Measurements from ENCODE around the gene VTCN1.

Gene VTCN1

DNA sequence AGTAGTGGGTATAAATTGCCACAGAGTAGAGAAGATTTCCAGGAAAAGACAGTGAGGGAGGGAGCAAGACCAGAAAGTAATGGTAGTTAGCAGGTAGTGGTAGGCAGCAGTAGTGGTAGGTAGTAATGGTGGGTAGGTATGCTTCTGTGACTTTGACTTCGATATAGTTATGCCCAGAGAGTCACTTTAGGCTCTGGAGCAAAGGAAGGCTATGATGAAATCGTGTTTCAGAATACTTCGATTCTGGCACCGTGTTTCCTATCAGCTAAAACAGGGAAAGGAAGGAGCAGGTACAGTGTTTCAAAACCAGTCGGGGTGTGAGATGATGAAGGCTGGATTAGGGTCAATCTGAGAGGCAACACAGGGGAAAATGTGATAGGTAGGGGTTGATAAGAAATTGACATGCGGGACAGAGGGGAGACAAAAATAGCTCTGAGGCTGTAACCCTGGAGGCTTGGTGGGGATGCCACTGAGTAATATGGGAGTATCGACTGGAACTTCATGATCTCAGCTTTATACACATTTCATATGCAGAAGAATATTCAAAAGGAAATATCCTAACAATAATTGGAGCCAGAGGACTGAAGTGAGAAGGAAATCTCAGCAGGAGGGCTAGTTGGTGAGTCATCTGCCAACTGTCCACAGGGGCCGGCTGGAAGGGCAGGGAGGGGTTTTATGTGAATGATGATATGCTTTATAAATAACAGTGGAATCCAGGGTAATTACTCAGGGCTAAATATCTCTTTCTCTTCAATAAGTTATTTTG, 64.0 kb downstream of the VTCN1 start (continued):
- TF ChIP-seq, protein P1, sequence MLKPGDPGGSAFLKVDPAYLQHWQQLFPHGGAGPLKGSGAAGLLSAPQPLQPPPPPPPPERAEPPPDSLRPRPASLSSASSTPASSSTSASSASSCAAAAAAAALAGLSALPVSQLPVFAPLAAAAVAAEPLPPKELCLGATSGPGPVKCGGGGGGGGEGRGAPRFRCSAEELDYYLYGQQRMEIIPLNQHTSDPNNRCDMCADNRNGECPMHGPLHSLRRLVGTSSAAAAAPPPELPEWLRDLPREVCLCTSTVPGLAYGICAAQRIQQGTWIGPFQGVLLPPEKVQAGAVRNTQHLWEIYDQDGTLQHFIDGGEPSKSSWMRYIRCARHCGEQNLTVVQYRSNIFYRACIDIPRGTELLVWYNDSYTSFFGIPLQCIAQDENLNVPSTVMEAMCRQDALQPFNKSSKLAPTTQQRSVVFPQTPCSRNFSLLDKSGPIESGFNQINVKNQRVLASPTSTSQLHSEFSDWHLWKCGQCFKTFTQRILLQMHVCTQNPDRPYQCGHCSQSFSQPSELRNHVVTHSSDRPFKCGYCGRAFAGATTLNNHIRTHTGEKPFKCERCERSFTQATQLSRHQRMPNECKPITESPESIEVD (tag by site-specific recombination; IDR thresholded peaks at IDR 0.05): peak; percentile 81
- peak; percentile 23; the same call in 1 of the 2 replicates for TF ChIP-seq KLF16 (tag by site-specific recombination; IDR thresholded peaks at IDR 0.05)
- peak; percentile 86 for TF ChIP-seq SP7 (tag by site-specific recombination; IDR thresholded peaks at IDR 0.05)
- peak; percentile 78; the same call in 1 of the 2 replicates for TF ChIP-seq ZXDB (tag by site-specific recombination; IDR thresholded peaks at IDR 0.05)
- TF ChIP-seq ZNF558 (tag by site-specific recombination; IDR thresholded peaks at IDR 0.05): peak; percentile 26; the same call in 1 of the 2 replicates
- TF ChIP-seq, protein P2, sequence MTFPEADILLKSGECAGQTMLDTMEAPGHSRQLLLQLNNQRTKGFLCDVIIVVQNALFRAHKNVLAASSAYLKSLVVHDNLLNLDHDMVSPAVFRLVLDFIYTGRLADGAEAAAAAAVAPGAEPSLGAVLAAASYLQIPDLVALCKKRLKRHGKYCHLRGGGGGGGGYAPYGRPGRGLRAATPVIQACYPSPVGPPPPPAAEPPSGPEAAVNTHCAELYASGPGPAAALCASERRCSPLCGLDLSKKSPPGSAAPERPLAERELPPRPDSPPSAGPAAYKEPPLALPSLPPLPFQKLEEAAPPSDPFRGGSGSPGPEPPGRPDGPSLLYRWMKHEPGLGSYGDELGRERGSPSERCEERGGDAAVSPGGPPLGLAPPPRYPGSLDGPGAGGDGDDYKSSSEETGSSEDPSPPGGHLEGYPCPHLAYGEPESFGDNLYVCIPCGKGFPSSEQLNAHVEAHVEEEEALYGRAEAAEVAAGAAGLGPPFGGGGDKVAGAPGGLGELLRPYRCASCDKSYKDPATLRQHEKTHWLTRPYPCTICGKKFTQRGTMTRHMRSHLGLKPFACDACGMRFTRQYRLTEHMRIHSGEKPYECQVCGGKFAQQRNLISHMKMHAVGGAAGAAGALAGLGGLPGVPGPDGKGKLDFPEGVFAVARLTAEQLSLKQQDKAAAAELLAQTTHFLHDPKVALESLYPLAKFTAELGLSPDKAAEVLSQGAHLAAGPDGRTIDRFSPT (tag by site-specific recombination; IDR thresholded peaks at IDR 0.05): peak; percentile 84
- peak; percentile 36; the same call in 1 of the 2 replicates for TF ChIP-seq KLF10 (tag by site-specific recombination; IDR thresholded peaks at IDR 0.05)
- 0 out of 2 replicates have a peak, but pooled peaks have one; percentile 16 for TF ChIP-seq ZNF10 (tag by site-specific recombination; IDR thresholded peaks at IDR 0.05)
- TF ChIP-seq, protein P3, sequence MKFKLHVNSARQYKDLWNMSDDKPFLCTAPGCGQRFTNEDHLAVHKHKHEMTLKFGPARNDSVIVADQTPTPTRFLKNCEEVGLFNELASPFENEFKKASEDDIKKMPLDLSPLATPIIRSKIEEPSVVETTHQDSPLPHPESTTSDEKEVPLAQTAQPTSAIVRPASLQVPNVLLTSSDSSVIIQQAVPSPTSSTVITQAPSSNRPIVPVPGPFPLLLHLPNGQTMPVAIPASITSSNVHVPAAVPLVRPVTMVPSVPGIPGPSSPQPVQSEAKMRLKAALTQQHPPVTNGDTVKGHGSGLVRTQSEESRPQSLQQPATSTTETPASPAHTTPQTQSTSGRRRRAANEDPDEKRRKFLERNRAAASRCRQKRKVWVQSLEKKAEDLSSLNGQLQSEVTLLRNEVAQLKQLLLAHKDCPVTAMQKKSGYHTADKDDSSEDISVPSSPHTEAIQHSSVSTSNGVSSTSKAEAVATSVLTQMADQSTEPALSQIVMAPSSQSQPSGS (tag by site-specific recombination; IDR thresholded peaks at IDR 0.05; ENCODE audit: low read depth): peak; percentile 16; the same call in 1 of the 2 replicates
- TF ChIP-seq, protein P4, sequence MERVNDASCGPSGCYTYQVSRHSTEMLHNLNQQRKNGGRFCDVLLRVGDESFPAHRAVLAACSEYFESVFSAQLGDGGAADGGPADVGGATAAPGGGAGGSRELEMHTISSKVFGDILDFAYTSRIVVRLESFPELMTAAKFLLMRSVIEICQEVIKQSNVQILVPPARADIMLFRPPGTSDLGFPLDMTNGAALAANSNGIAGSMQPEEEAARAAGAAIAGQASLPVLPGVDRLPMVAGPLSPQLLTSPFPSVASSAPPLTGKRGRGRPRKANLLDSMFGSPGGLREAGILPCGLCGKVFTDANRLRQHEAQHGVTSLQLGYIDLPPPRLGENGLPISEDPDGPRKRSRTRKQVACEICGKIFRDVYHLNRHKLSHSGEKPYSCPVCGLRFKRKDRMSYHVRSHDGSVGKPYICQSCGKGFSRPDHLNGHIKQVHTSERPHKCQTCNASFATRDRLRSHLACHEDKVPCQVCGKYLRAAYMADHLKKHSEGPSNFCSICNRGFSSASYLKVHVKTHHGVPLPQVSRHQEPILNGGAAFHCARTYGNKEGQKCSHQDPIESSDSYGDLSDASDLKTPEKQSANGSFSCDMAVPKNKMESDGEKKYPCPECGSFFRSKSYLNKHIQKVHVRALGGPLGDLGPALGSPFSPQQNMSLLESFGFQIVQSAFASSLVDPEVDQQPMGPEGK (tag by site-specific recombination; IDR thresholded peaks at IDR 0.05): peak; percentile 75
- no peak for TF ChIP-seq GLI2 (tag by site-specific recombination; IDR thresholded peaks at IDR 0.05; ENCODE audit: borderline replicate concordance, low read depth)
- TF ChIP-seq ZNF561 (tag by site-specific recombination; IDR thresholded peaks at IDR 0.05; ENCODE audit: borderline replicate concordance): no peak
- no peak for TF ChIP-seq ZNF571 (tag by site-specific recombination; IDR thresholded peaks at IDR 0.05)
- TF ChIP-seq ZBTB8A (tag by site-specific recombination; IDR thresholded peaks at IDR 0.05): peak; percentile 10; the same call in 1 of the 2 replicates
- peak; percentile 61 for TF ChIP-seq ZNF341 (tag by site-specific recombination; IDR thresholded peaks at IDR 0.05; ENCODE audit: low read depth)
- TF ChIP-seq ZFP69B (tag by site-specific recombination; IDR thresholded peaks at IDR 0.05): 0 out of 2 replicates have a peak, but pooled peaks have one; percentile 44
- no peak for TF ChIP-seq ZBTB17 (tag by site-specific recombination; IDR thresholded peaks at IDR 0.05)
- TF ChIP-seq ZBTB20 (tag by site-specific recombination; IDR thresholded peaks at IDR 0.05): peak; percentile 6; the same call in 1 of the 2 replicates
- peak; percentile 73 for TF ChIP-seq WT1 (tag by site-specific recombination; IDR thresholded peaks at IDR 0.05)
- peak; percentile 80 for TF ChIP-seq HOXD13 (CRISPR knock-in tag; IDR thresholded peaks at IDR 0.05; ENCODE audit: borderline replicate concordance)
- no peak for TF ChIP-seq ZNF223 (tag by site-specific recombination; IDR thresholded peaks at IDR 0.05)
- no peak for TF ChIP-seq ZNF433 (tag by site-specific recombination; IDR thresholded peaks at IDR 0.05; ENCODE audit: low read depth)
- TF ChIP-seq TRIM28 (IDR thresholded peaks at IDR 0.05; ENCODE audit: borderline replicate concordance, low read length): no peak; the same call in 1 of the 2 replicates
- TF ChIP-seq ZNF366 (tag by site-specific recombination; conservative IDR thresholded peaks at IDR 0.05): peak; percentile 38
- TF ChIP-seq, protein P5, sequence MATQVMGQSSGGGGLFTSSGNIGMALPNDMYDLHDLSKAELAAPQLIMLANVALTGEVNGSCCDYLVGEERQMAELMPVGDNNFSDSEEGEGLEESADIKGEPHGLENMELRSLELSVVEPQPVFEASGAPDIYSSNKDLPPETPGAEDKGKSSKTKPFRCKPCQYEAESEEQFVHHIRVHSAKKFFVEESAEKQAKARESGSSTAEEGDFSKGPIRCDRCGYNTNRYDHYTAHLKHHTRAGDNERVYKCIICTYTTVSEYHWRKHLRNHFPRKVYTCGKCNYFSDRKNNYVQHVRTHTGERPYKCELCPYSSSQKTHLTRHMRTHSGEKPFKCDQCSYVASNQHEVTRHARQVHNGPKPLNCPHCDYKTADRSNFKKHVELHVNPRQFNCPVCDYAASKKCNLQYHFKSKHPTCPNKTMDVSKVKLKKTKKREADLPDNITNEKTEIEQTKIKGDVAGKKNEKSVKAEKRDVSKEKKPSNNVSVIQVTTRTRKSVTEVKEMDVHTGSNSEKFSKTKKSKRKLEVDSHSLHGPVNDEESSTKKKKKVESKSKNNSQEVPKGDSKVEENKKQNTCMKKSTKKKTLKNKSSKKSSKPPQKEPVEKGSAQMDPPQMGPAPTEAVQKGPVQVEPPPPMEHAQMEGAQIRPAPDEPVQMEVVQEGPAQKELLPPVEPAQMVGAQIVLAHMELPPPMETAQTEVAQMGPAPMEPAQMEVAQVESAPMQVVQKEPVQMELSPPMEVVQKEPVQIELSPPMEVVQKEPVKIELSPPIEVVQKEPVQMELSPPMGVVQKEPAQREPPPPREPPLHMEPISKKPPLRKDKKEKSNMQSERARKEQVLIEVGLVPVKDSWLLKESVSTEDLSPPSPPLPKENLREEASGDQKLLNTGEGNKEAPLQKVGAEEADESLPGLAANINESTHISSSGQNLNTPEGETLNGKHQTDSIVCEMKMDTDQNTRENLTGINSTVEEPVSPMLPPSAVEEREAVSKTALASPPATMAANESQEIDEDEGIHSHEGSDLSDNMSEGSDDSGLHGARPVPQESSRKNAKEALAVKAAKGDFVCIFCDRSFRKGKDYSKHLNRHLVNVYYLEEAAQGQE (tag by site-specific recombination; IDR thresholded peaks at IDR 0.05): 0 out of 2 replicates have a peak, but pooled peaks have one; percentile 21
- TF ChIP-seq, protein P6, sequence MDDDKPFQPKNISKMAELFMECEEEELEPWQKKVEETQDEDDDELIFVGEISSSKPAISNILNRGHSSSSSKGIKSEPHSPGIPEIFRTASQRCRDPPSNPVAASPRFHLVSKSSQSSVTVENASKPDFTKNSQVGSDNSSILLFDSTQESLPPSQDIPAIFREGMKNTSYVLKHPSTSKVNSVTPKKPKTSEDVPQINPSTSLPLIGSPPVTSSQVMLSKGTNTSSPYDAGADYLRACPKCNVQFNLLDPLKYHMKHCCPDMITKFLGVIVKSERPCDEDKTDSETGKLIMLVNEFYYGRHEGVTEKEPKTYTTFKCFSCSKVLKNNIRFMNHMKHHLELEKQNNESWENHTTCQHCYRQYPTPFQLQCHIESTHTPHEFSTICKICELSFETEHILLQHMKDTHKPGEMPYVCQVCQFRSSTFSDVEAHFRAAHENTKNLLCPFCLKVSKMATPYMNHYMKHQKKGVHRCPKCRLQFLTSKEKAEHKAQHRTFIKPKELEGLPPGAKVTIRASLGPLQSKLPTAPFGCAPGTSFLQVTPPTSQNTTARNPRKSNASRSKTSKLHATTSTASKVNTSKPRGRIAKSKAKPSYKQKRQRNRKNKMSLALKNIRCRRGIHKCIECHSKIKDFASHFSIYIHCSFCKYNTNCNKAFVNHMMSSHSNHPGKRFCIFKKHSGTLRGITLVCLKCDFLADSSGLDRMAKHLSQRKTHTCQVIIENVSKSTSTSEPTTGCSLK (tag by site-specific recombination; IDR thresholded peaks at IDR 0.05): no peak
